Fibroblast of mammary gland (primary cell): ENCODE measurements around the gene KLHL29.
A peak's percentile ranks its signal among the peaks of the same experiment; 100 is the strongest.

ENCODE experiments used
- DNase-seq: peaks from one replicate; pipeline ENCODE4 v3.0.0-alpha.2; 2010; ENCODE audit warnings: low read depth
- H3K4me3 ChIP-seq: 2 replicates; pipeline ENCODE4 v1.5.1; 2011; ENCODE audit warnings: low read depth, mild to moderate bottlenecking, low read length, moderate library complexity; ENCODE audit not compliant: control insufficient read depth
- CTCF ChIP-seq: conservative IDR thresholded peaks from 2 replicates; pipeline ENCODE4 v1.5.1; 2011; ENCODE audit warnings: low read depth, low read length, inconsistent platforms; ENCODE audit not compliant: control insufficient read depth, insufficient read depth

KLHL29 gene

GRCh38 chr2:23669413-23670244 lies 284.6 kb downstream of the KLHL29 start:
- peak; percentile 80 for DNase-seq
- no peak for TF ChIP-seq CTCF
- no peak overlapping the region for H3K4me3 ChIP-seq

GRCh38 chr2:23670245-23670592 lies 285.2 kb downstream of the KLHL29 start:
- no peak for TF ChIP-seq CTCF
- no peak overlapping the region for H3K4me3 ChIP-seq

GRCh38 chr2:23673082-23673481 lies 288.1 kb downstream of the KLHL29 start:
- no peak overlapping the region for H3K4me3 ChIP-seq
- DNase-seq, result no peak

More at GRCh38 chr2:23670245-23670592, 285.2 kb downstream of the KLHL29 start:
- DNase-seq, result no peak

GRCh38 chr2:23673830-23674679 lies 289.1 kb downstream of the KLHL29 start:
- no peak for TF ChIP-seq CTCF
- no peak for DNase-seq

More at GRCh38 chr2:23673082-23673481, 288.1 kb downstream of the KLHL29 start:
- TF ChIP-seq CTCF, result no peak

GRCh38 chr2:23675506-23675905 lies 290.5 kb downstream of the KLHL29 start:
- no peak for TF ChIP-seq CTCF
- no peak for DNase-seq
- H3K4me3 ChIP-seq, result no peak overlapping the region

More at GRCh38 chr2:23673830-23674679, 289.1 kb downstream of the KLHL29 start:
- H3K4me3 ChIP-seq, result no peak overlapping the region

- TF ChIP-seq CTCF, result no peak
- no peak for DNase-seq
These were observed 292.9 kb downstream of the KLHL29 start for GRCh38 chr2:23677836-23678235.

More at GRCh38 chr2:23677836-23678235, 292.9 kb downstream of the KLHL29 start:
- H3K4me3 ChIP-seq, result no peak overlapping the region
